SU-DHL-6 (cell line): ENCODE measurements around the gene SPNS2.

Source experiments
- H2AFZ ChIP-seq: fragments of 200-600 bp; sonication (generic); 2 replicates; pipeline ENCODE4 v1.6.1; 2014; ENCODE audit warnings: low read depth, mild to moderate bottlenecking, moderate library complexity, mixed read lengths, antibody characterized with exemption, low read length; ENCODE audit not compliant: severe bottlenecking
- H3F3A ChIP-seq: fragments of 200-600 bp; shearing (Covaris generic); 2 replicates; pipeline ENCODE4 v1.6.0; 2016; ENCODE audit warnings: antibody characterized with exemption, mild to moderate bottlenecking; ENCODE audit not compliant: insufficient read depth
- H3K27ac ChIP-seq: fragments of 200-600 bp; sonication (generic); 2 replicates; pipeline ENCODE4 v1.5.1; 2016; ENCODE audit warnings: low read depth, mild to moderate bottlenecking, low read length, moderate library complexity, mixed read lengths
- H3K27me3 ChIP-seq: fragments of 200-600 bp; sonication (generic), shearing (Covaris generic); 2 replicates; pipeline ENCODE4 v1.6.0; 2014; ENCODE audit warnings: mild to moderate bottlenecking, low read length
- H3K36me3 ChIP-seq: fragments of 200-600 bp; sonication (generic); 2 replicates; pipeline ENCODE4 v1.6.1; 2014; ENCODE audit warnings: mild to moderate bottlenecking, low read length, mixed read lengths
- H3K4me2 ChIP-seq: fragments of 300-600, 200-600 bp; shearing (Covaris generic), sonication (generic); 2 replicates; pipeline ENCODE4 v1.6.0; 2014; ENCODE audit warnings: low read length, low read depth, mild to moderate bottlenecking; ENCODE audit not compliant: poor library complexity, severe bottlenecking
- H3K4me3 ChIP-seq: fragments of 200-600 bp; sonication (generic); 2 replicates; pipeline ENCODE4 v1.5.1; 2014; ENCODE audit warnings: antibody characterized with exemption, low read length, mild to moderate bottlenecking, mixed read lengths; ENCODE audit not compliant: insufficient read depth, poor library complexity, severe bottlenecking
- H3K79me2 ChIP-seq: fragments of 200-600 bp; sonication (generic); 2 replicates; pipeline ENCODE4 v1.6.1; 2014; ENCODE audit warnings: mild to moderate bottlenecking, low read length, moderate library complexity; ENCODE audit not compliant: insufficient read depth
- H3K9ac ChIP-seq: fragments of 200-600 bp; sonication (generic); 2 replicates; pipeline ENCODE4 v1.7.0; 2014; ENCODE audit warnings: mild to moderate bottlenecking, low read length
- H3K9me2 ChIP-seq: fragments of 200-600 bp; sonication (generic); replicated peaks from 2 replicates; pipeline ENCODE4 v1.6.1; 2014; ENCODE audit warnings: low read length; ENCODE audit not compliant: insufficient read depth
- H3K9me3 ChIP-seq: fragments of 200-600 bp; sonication (generic); 2 replicates; pipeline ENCODE4 v1.6.1; 2014; ENCODE audit warnings: low read length, mixed read lengths; ENCODE audit not compliant: insufficient read depth
- H4K20me1 ChIP-seq: fragments of 200-600 bp; sonication (generic); 2 replicates; pipeline ENCODE4 v1.6.1; 2014; ENCODE audit warnings: low read depth, mild to moderate bottlenecking, antibody characterized with exemption, low read length, moderate library complexity, mixed read lengths
- EZH2phosphoT487 ChIP-seq: fragments of 200-600 bp; sonication (generic), shearing (Covaris generic); conservative IDR thresholded peaks from 2 replicates; pipeline ENCODE4 v1.6.1; 2018; ENCODE audit warnings: mild to moderate bottlenecking, antibody characterized with exemption, low read length, moderate library complexity, mixed read lengths
- TF ChIP-seq, protein P1 (sequence below): fragments of 200-600 bp; sonication (generic); IDR thresholded peaks from one replicate; pipeline ENCODE4 v1.5.1; 2017; ENCODE audit warnings: antibody characterized with exemption, mild to moderate bottlenecking, low read length, moderate library complexity; ENCODE audit not compliant: insufficient read depth, poor library complexity, severe bottlenecking

The SPNS2 gene

DNA sequence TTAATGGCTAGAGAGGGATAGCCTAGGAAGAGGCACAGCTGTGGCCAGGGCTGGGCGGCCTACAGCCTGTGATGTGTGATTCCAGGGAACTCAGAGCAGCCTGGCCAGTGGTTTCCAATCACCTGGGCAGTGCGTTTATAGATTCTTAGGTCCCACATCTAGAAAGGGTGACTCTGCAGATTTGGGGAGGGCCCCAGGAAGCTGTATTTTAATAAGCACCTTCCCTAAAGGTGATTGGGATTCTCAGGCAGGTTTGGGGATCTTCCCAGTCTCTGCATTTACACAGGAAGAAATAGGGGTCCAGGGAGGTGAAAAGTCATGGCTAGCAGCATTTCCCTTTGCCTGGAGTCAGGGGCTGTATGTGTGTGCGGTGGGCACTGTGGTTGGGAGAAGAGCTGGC lies 9.5 kb downstream of the SPNS2 start:
- TF ChIP-seq, protein P1, sequence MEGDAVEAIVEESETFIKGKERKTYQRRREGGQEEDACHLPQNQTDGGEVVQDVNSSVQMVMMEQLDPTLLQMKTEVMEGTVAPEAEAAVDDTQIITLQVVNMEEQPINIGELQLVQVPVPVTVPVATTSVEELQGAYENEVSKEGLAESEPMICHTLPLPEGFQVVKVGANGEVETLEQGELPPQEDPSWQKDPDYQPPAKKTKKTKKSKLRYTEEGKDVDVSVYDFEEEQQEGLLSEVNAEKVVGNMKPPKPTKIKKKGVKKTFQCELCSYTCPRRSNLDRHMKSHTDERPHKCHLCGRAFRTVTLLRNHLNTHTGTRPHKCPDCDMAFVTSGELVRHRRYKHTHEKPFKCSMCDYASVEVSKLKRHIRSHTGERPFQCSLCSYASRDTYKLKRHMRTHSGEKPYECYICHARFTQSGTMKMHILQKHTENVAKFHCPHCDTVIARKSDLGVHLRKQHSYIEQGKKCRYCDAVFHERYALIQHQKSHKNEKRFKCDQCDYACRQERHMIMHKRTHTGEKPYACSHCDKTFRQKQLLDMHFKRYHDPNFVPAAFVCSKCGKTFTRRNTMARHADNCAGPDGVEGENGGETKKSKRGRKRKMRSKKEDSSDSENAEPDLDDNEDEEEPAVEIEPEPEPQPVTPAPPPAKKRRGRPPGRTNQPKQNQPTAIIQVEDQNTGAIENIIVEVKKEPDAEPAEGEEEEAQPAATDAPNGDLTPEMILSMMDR, result no peak
- no peak for TF ChIP-seq EZH2phosphoT487
- H3K27me3 ChIP-seq, result no peaks in the 10 kb centered on the region
- no peak overlapping the region for H3K4me3 ChIP-seq
- no peak overlapping the region for H3K27ac ChIP-seq
- H3K9ac ChIP-seq, result no peak overlapping the region
- H2AFZ ChIP-seq, result no peak overlapping the region
- H4K20me1 ChIP-seq, result no peaks in the 10 kb centered on the region
- no peaks in the 10 kb centered on the region for H3F3A ChIP-seq
- H3K79me2 ChIP-seq, result no peaks in the 10 kb centered on the region
- H3K36me3 ChIP-seq, result no peaks in the 10 kb centered on the region
- no peaks in the 10 kb centered on the region for H3K9me3 ChIP-seq
- H3K4me2 ChIP-seq, result no peak overlapping the region
- no peaks in the 10 kb centered on the region for H3K9me2 ChIP-seq

GRCh38 chr17:4509401-4509800 lies 10.7 kb downstream of the SPNS2 start:
- no peaks in the 10 kb centered on the region for H3K79me2 ChIP-seq
- H3K9me3 ChIP-seq, result no peaks in the 10 kb centered on the region
- TF ChIP-seq, protein P1, result no peak
- no peak for TF ChIP-seq EZH2phosphoT487
- H4K20me1 ChIP-seq, result no peaks in the 10 kb centered on the region
- no peaks in the 10 kb centered on the region for H3K9me2 ChIP-seq
- H3K27ac ChIP-seq, result no peak overlapping the region
- H3F3A ChIP-seq, result no peaks in the 10 kb centered on the region
- H2AFZ ChIP-seq, result no peak overlapping the region
- no peaks in the 10 kb centered on the region for H3K36me3 ChIP-seq
- no peak overlapping the region for H3K4me2 ChIP-seq
- H3K9ac ChIP-seq, result no peak overlapping the region
- no peak overlapping the region for H3K4me3 ChIP-seq
- H3K27me3 ChIP-seq, result no peaks in the 10 kb centered on the region

- no peaks in the 10 kb centered on the region for H3K9me2 ChIP-seq
- no peak overlapping the region for H2AFZ ChIP-seq
- no peaks in the 10 kb centered on the region for H3K27me3 ChIP-seq
- H3K9ac ChIP-seq, result no peak overlapping the region
- no peak overlapping the region for H3K4me3 ChIP-seq
- TF ChIP-seq, protein P1, result no peak
- no peak for TF ChIP-seq EZH2phosphoT487
- no peak overlapping the region for H3K27ac ChIP-seq
- no peaks in the 10 kb centered on the region for H3K9me3 ChIP-seq
- H3K36me3 ChIP-seq, result no peaks in the 10 kb centered on the region
- H3F3A ChIP-seq, result no peaks in the 10 kb centered on the region
- H3K79me2 ChIP-seq, result no peaks in the 10 kb centered on the region
- no peak overlapping the region for H3K4me2 ChIP-seq
- no peaks in the 10 kb centered on the region for H4K20me1 ChIP-seq
Measured at GRCh38 chr17:4509923-4510617, 11.4 kb downstream of the SPNS2 start.
